Measurements from ENCODE around the gene GALK2. TPM values are rescaled to one million over a fixed set of nuclear protein-coding genes. Genes with fewer than 3 reads are reported as not detected.
A peak's percentile ranks its signal among the peaks of the same experiment; 100 is the strongest.

GALK2 gene
- total and polyA plus RNA-seq, 2 of the 4 experiments (the other 2 are of a cell fraction), result 27.0 to 63.6 TPM

GRCh38 chr15:49313650-49314049 lies 143.6 kb downstream of the GALK2 start:
- Histone ChIP-seq H2AK5ac (ENCODE audit: low read depth, low read length) (no peak overlapping the region), H3K27me3 (ENCODE audit: control insufficient read depth, insufficient read depth, low read length) (no peaks in the 10 kb centered on the region), H3K4me3 (ENCODE audit: insufficient read depth, low read depth, low read length) (no peak overlapping the region), H3K56ac (ENCODE audit: extremely low read depth, insufficient read depth, low read length) (no peak overlapping the region), H3K4me1 (ENCODE audit: control insufficient read depth, insufficient read depth, low read length) (peaks cover 6% of the 10 kb centered on the region), H2AK9ac (replicated peaks; ENCODE audit: low read depth, low read length, poor library complexity) (no peak overlapping the region), H2BK5ac (ENCODE audit: low read depth, low read length, poor library complexity, severe bottlenecking) (peak overlapping the region; percentile 28), H2AFZ (replicated peaks; ENCODE audit: low read length, poor library complexity) (no peak overlapping the region), H2BK120ac (ENCODE audit: low read depth, low read length) (no peak overlapping the region), H2BK20ac (ENCODE audit: low read depth, low read length) (no peak overlapping the region), H3K9ac (ENCODE audit: low read depth, low read length) (no peak overlapping the region), H4K91ac (ENCODE audit: insufficient read depth, low read depth, low read length) (no peak overlapping the region), H3K18ac (ENCODE audit: low read depth, low read length) (no peak overlapping the region; the same call in 1 of the 2 replicates), H4K8ac (ENCODE audit: low read depth in 2 of 2, low read length in 2 of 2) (peak overlapping the region in 1 of 2 experiments; percentile 20; a peak in 1 of 4 replicates), H3K9me1 (ENCODE audit: insufficient read depth, low read length) (peaks cover 14% of the 10 kb centered on the region), H3K27ac (ENCODE audit: insufficient read depth, low read length) (peak overlapping the region; percentile 52; the same call in 1 of the 2 replicates), H3K9me3 (ENCODE audit: control insufficient read depth, insufficient read depth, low read length) (no peaks in the 10 kb centered on the region), H3K4ac (ENCODE audit: low read depth, low read length) (peak overlapping the region; percentile 13; the same call in 1 of the 2 replicates), H4K20me1 (ENCODE audit: insufficient read depth, low read length) (peaks cover 4% of the 10 kb centered on the region; the same call in 1 of the 2 replicates), H3K79me1 (ENCODE audit: low read depth in 1 of 2, low read length in 2 of 2) (peaks cover 7 to 32% of the 10 kb centered on the region in 2 experiments), H3K23ac (ENCODE audit: low read depth, low read length) (no peak overlapping the region), H3K4me2 (ENCODE audit: low read depth, low read length) (no peak overlapping the region), H2BK15ac (ENCODE audit: low read depth, low read length) (no peak overlapping the region), H4K5ac (ENCODE audit: low read depth, low read length) (no peak overlapping the region), H3K36me3 (ENCODE audit: control insufficient read depth, insufficient read depth, low read length) (peaks cover 4% of the 10 kb centered on the region), H3K14ac (replicated peaks; ENCODE audit: low read depth, low read length) (no peak overlapping the region; the same call in 1 of the 2 replicates)
- peak; percentile 95 for ATAC-seq (ENCODE audit: low read depth)
- ChIA-PET CTCF (no interaction called here), POLR2A (ENCODE audit: unreplicated experiment) (no interaction called here)
- no peak for TF ChIP-seq RCOR1 (IDR thresholded peaks at IDR 0.05; ENCODE audit: insufficient replicate concordance, low read length)
- no peak for TF ChIP-seq MAZ (IDR thresholded peaks at IDR 0.05; ENCODE audit: borderline replicate concordance, low read depth, low read length)
- TF ChIP-seq NFE2L2 (IDR thresholded peaks at IDR 0.05; ENCODE audit: low read depth, low read length), result peak; percentile 53; the same call in 1 of the 2 replicates
- TF ChIP-seq CEBPB (IDR thresholded peaks at IDR 0.05; ENCODE audit: low read depth, low read length), result peak; percentile 77
- TF ChIP-seq BHLHE40 (IDR thresholded peaks at IDR 0.05; ENCODE audit: low read depth, low read length), result no peak
- TF ChIP-seq MAFK (IDR thresholded peaks at IDR 0.05; ENCODE audit: low read depth, low read length), result peak; percentile 17; the same call in 1 of the 2 replicates
- TF ChIP-seq FOS (IDR thresholded peaks at IDR 0.05; ENCODE audit: low read depth, low read length), result peak; percentile 36; the same call in 1 of the 2 replicates
- in situ Hi-C loops (cut with MboI; ENCODE audit: low sequenced_read_pairs) (no loop called here), dilution Hi-C loops (cut with HindIII; ENCODE audit: low sequenced_read_pairs, unreplicated experiment) (no loop called here), intact Hi-C loops (cut with micrococcal nuclease) (no loop called here)
- BruUV-seq (replicated peaks), result no TSS peak
- DNase-seq, result peak; percentile 94
- no CpG with 5 or more reads among the region's 1 CpG for WGBS, 2 experiments (ENCODE audit: extremely low coverage in 2 of 2, insufficient read length in 1 of 2)
